Skin of body (tissue), 1 donor: Measurements from ENCODE around the gene PHOX2A. TPM values are rescaled to one million over a fixed set of nuclear protein-coding genes. Genes with fewer than 3 reads are reported as not detected.

Experiments
- total RNA-seq: library from RNA; depleted of rRNA; stranded (reverse); fragments of >200 nt; gene quantifications from one replicate; pipeline ENCODE4 v1.2.3, GENCODE V29; 2014

Gene PHOX2A
- total RNA-seq, 1 donor from 2014 or later: not detected

Other genes starting within 250 kb of the PHOX2A start
- gene IL18BP, start 245.3 kb downstream of the PHOX2A start, total RNA-seq: 3.7 TPM
- 191 TPM for gene NUMA1, start 163.6 kb downstream of the PHOX2A start, total RNA-seq
- gene LRRC51, start 163.3 kb downstream of the PHOX2A start, total RNA-seq: 2.4 TPM
- gene LAMTOR1, start 140.9 kb downstream of the PHOX2A start, total RNA-seq: 34.1 TPM
- gene TOMT, start 138.3 kb downstream of the PHOX2A start, total RNA-seq: not detected
- 9.7 TPM for gene ANAPC15, start 131.5 kb downstream of the PHOX2A start, total RNA-seq
- 0.59 TPM for gene FOLR3, start 108.5 kb downstream of the PHOX2A start, total RNA-seq
- gene FOLR1, start 52.0 kb downstream of the PHOX2A start, total RNA-seq: 0.69 TPM
- 25.7 TPM for gene FOLR2, start 27.4 kb downstream of the PHOX2A start, total RNA-seq
- gene INPPL1, start 19.4 kb downstream of the PHOX2A start, total RNA-seq: 37.7 TPM
- gene CLPB, start 190.4 kb upstream of the PHOX2A start, total RNA-seq: 11.8 TPM